HG02970 (cell line): ENCODE results near the gene PAX7.

Experiments
- ATAC-seq: cut with Tn5 transposase; IDR thresholded peaks from one replicate; pipeline ENCODE4 v1.9.1; 2021; ENCODE audit warnings: mild to moderate bottlenecking, moderate library complexity, moderate number of reproducible peaks; ENCODE audit not compliant: unreplicated experiment, low FRiP score

PAX7 gene

DNA sequence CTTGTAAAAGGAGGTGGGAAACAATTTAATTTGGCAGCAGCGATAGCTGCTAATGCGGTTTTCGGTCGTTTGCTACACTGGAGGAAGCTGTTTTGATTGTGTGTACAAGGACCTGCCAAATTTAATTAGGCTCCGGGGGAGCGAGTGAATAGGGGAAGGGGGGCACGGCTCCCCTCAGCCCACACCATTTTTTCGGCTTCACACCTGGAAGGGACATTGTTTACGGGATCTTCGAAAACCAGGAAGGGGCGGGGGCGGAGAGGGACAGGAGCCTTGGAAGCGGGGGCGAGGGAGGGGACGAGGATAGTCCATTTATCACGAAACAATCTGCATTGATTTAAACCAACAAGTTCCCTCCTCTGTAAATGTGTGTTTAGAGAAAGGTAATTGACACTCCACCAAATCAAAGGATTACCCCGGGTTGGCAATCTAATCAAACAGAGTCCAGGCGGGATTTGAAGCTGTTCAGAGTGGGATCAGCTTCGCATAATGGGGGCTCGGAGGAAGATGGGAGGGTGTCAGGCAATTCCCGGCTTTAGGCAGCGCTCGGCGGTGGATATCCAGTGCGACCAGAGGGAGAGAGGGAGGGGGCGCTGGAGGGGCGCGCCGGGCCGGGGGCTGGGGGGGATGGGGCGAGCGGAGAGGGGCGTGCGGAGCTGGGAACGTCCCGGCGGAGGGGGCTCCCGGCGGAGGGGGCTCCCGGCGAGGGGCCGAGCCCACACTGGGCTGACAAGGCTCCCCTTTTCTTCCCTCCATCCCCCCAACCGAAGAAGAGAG lies 9.8 kb downstream of the PAX7 start:
- no peak for ATAC-seq

DNA sequence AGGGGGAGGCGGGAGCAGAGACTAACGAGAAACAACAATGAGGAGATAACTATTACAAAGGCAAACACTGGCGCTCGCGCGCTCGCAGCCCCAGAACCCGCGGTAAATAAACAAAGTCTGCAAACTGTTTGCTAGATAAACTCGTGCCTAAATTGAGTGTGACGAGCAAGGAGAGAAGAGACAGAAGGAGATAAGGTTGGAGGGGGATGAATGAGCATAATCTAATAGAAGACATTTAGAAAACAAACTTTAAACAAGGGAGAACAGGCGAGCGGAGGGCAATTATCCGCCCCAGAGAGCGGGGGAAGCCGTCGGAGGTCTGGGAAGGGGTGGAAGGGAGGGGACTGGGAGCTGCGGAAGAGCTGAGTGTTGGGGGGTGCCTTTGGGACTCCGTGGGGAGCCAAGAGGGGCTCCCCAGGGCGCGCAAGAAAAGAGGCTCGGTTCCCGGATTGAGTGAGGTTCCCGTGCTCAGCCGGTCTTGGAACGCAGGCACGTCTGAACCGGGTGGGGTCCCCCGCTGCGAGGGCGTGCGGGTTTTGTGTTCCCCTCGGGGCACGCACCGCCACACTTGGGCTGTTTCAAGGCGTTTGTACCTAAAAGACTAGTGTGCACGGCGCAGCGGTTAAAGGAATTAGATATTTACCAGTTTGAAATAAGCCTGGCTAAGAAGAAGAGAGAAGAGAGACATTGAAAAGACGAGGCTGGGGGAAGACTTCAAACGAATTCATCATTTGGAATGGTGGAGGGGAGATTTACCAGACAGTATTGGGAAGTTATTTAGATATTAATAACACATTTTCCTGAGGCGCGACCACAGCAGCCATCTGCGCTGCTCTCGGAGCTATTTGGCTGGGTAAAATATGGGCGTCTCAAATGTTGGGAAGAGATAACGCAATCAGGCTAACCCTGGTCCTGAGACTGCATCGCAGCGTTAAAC lies 10.6 kb downstream of the PAX7 start:
- ATAC-seq, result no peak

DNA sequence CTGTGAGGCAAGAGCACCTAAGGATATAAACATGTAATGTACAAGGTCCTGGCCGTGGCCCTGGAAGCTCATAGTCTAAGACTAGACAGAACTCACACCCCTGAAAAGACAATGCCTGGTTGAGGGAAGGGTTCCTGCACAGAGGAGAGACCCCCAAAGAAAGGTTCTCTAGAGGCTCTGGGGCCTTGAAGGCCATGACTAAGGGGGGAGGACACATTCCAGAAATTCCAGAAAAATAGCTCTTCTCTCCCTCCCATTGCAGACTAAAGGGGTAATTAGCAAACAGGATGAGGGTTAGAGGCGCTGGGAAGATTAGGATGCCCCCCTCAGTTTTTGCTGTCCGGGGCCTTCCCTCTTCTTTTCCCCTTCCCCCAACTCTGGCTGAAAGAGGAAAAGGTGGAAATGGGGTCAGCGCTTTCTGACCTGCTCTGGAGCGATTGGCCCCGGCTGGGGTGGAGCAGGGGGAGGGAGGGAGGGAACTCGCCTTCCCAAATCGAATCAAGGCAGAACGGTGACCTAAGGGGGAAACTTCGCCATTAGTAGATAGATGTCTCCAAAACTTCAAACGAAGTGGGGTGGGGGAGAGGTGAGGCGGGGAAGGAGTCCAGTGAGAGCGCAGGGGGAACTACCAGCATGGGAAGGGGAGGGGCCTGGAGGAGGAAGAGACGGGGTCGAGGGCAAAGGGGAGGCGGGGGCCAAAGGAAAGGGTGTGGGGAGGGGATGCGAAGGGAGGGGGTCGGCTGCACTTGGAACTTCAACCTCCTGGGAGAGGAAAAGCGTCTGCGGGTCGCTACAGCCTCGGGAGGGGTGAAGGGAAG lies 11.8 kb downstream of the PAX7 start:
- ATAC-seq, result no peak

DNA sequence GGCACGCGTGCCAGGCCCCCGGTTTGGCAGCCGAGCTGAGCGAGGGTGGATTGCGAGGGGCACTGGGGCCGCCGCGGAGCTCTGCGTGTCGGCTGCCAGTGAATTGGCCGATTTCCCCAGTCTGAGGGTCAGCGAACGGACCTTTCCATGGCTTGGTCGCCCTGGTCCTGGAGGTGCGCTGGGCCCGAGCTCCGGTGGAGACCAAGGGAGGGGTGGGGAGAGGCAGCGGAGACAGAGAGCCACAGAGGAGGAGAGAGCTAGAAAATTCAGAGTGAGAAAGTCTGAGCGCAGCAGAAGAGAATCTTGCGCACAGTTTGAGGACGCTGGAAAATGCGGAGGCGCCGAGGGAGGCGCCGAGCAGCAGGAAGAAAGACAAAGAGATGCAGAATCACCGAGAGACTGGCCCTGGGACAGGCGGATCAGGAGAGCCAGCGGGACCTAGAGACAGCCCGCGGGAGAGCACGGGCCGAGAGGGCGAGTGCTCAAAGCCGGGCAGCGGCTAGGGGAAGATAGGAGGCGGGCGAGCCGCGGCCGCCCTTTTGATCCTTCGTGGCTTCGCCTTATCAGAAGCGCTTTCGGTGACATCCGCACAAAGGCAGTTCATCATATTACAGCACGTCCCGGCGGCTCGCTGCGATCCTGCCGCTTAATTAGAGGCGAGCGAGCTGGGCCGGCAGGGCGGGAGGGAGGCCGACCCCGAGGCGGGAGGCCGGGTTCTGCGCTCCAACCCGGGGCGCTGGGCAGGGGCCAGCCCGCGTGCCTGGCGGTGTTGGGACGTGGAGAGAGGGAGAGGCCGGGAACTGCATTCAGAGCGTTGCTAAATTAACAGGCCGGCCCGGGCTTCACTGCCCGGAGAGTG lies 12.7 kb downstream of the PAX7 start:
- ATAC-seq, result no peak

DNA sequence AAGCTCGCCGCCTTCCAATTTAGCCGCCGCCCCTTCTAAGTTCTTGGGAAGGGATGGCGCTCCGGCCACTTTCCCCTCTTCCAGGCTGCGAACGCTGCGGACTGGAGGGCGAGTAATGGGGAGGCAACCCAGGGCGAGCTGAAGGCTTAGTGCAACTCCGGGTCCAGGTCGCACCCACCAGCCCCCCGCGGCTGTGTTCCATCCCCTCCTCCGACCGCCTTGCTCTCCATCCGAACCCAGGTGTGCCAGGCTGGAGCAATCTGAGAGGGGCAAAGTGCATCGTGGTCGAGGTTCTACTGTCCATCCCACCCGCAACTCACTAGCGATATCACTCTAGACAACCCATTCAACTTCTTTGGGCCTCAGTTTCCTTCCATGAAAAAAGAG lies 13.4 kb downstream of the PAX7 start:
- no peak for ATAC-seq

DNA sequence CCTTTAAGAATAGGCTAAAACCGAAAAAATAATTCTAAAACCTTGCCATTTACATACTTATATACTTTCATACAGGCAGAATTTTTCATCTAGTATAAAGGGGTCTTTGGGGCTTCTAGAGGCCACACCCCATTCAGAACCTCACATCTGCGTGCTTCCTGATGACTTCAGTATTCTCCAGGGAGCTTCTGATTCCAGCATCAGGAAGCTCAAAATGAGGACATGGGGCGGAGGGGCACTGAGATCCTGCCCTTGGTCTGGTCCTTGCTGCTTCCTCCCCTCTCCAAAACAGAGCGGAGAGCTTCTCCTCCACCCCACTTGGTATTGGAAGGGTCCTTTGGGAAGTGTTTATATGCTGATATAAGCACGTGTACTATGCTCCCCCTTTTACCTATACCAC lies 13.8 kb downstream of the PAX7 start:
- ATAC-seq, result no peak

DNA sequence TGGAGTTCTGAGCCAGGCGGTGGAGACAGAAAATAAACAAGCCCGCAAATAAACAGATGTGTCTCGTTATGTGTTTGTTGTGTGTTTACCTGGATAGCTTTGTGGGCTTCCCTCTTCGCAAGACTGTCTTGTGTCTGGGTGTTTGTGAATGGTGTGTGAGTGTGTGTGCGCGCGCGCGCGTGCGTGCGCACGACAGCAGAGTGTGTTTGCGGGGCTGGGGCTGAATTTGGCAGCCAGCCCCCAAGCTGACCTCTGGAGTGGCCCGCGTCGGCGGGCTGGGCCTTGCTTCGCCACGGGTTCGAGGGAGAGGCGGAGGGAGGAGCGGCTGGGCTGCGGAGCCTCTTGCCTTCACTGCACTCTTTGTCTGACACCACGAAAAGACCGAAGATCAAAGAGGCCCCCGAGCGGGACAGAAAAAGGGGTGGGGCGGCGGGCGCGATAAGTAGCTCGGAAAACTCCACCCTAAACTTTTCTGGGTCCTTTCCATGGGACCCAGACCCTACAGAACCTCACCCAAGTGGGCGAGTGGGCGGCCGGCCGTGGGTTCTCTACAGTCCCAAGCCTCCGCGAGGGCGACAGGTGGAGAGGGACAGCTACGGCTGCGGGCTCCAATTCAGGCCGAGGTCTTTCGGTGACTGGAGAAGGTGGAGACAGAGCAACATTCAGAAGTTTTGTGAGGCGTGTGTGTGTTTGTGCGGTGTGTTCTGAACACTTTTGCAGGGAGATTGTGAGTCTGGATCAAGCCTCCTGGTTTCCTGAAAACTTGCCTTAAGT lies 14.5 kb downstream of the PAX7 start:
- no peak for ATAC-seq

DNA sequence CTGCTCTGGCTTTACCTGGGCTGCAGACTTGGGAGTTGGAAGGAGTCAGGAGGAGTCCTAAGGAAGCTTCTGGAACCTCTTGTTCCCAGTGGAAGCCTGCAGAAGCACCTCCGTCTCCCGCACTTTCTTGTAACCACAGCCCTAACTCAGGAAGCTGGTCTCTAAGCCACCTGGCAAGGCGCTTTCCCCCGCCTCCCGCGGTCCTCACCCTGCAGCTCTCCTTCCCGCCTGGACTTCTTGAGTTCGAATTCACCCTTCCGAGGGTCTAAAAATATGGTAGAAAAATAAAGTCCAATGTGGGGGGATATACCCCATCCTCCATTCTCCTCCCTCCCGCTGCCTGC lies 15.1 kb downstream of the PAX7 start:
- ATAC-seq, result no peak

DNA sequence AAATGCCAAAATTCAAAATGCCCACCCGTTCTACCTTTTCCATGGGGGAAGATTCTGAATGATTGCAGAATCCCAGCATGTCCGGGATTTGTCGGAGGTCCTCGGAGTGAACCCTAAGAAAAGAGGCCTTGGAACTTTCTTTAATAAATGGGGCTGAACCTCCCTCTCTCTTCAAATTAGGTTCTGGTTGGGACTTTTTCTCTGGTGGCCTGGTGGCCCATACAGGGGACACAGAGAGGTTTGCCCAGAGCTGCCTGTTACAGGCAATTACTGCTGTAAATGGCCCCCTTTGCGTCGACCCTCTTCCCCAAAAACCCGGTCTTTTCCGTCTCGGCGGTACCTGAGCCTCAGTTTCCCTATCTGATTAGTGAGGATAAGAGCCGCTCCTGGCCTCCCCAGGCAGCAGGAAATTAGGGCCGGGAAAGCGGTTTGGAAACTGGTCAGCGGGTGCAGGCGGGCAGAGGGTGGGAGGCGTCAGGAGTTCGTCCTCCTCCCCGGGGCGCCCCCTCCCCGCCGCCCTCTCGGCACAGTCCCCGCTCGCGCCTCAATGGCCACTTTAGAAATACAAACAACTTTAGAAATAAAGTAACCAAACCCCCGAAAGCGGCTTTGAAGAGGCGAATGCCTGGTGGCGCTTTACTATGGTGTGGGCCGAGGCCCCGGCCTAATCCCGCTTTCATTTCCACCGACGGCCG lies 15.6 kb downstream of the PAX7 start:
- no peak for ATAC-seq

DNA sequence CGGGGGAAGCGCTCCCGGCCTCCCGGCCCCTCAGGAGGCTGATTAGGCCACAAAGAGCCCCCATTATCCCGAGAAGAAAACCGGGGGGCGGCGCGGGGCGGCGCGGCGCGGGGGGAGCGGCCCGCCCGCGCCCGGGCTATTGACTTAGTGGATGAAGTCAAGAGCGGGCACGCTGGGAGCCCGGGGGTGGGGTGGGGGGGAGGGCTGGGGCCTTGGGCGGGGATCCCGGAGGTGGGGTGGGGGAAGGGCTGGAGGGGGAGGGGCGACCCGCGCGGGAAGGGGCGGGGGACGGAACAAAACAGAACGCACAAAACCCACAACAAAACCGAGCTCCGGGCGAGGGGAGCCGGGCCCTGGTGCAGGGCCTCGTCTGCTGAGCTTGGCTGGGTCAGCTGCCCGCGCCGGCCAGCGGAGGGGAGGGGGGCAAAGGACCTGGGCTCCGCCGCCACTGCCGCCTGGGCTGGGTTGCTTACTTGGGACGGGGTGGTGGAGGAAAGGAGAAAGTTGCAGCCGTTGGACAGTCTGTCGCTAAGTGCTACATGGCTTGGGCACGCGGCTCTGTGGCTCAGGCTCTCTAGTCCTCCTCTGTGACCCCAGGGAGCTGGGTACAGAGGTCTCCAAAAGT lies 16.3 kb downstream of the PAX7 start:
- no peak for ATAC-seq

DNA sequence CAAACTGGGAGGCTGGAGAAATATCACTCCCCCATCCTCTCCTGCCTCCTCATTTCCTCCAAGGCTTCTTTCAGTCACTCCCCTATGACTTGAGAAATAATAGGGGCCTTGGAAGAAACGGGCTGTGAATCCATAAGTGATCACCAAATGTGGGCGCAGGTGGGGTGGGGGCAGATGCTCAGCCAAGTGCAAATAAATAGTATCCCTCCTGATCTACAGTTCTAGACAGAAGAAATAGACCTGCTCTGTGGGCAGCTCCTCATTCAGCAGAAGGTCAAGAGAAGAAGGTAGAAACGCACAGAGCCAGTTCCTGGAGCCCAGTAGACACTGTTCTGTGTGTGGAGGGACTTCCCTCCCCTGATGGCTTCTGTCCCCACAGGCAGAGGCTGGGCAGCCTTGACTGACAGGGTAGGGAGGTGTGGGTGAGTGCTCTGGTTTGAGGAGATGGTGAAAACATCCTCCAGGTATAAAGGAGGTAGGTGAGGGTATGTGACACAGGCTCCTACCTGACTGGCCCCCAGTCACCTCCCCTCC lies 17.1 kb downstream of the PAX7 start:
- no peak for ATAC-seq

DNA sequence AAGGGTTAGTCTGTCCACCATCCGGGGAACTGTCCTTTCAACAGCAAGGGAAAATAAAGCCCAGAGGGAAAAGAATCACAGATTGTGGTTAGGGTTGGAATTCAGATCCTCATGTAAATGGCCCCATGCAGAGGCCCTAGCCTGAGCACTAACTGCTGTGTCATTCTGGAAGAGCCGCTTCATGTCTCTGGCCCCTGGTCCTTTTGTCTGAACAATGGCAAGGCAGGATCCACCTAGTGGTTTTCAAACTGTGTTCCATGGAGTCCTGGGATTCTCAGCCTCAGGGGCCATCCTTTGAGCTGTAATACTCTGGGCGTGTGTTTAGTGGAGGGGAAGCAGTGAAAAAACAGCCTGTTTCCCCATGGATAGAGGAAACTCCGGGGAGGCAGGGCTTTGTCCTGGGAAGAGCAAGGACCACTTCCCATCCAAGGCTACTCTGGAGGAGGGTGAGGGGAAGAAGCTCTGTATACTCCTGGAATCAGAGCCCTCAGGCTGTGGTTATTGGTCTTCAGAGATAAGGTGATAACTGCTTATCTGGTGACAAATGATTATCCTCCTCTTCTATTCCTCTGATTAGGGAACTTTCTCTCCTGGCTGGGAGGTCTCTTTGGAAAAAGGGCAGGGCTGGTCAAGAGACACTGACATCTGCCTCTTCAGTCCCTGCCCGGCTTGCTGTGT lies 19.2 kb downstream of the PAX7 start:
- no peak for ATAC-seq

DNA sequence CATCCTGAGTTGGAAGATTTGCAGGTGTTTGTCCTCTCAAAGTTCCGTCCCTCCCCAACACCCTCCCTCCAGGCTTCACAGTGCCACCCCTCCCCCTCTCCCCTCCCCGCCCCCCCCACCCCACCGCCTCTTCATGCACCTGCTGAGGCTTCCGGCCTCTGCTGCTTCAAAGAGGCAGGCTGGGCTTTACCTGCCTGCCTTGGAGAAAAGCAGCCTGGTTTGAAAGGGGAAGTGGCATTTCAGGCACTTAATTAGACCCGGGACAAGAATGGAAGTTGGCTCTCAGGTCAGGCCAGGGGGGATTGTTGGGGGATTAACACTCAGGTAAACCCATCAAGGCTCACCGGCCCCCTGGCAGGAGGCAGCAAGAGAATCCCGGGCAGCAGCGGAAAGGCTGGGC lies 21.1 kb downstream of the PAX7 start:
- no peak for ATAC-seq

DNA sequence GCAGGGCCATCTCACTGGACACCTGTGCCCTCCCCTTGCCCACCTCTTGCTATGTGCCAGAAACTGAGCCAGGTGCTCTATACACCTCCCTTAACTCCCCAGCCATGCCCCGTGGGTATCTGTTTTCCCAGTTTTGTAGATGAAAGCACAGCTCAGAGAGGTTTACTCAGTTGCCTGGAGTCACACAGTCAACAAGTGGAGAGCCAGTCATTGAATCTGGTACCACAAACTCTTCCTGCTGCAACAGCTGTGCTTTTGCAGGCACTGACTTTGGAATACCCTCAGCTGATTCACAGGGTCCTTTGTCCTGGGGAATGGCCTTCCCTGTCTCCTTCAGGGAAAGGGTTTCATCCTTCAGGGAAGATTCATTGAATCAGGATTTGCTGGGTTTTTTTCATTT lies 22.1 kb downstream of the PAX7 start:
- ATAC-seq, result no peak

DNA sequence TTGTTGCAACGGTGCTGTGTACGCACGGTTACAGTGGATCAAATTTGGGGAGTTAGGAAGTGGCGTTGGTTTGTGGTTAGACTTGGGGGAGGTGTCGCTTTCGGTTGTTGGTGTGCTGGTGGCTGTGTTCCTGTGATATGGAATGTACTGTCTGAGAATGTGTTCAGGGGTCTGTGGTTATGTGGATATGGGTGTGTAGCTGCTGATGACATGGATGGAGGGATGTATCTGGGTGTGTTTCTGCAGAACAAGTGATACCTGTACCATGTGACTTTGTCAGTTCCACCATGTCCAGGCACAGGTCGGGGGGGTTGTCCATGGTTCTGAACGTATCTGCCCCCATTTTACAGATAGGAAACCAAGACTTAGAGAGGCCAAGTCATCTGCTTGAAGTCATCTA lies 22.7 kb downstream of the PAX7 start:
- ATAC-seq, result no peak

DNA sequence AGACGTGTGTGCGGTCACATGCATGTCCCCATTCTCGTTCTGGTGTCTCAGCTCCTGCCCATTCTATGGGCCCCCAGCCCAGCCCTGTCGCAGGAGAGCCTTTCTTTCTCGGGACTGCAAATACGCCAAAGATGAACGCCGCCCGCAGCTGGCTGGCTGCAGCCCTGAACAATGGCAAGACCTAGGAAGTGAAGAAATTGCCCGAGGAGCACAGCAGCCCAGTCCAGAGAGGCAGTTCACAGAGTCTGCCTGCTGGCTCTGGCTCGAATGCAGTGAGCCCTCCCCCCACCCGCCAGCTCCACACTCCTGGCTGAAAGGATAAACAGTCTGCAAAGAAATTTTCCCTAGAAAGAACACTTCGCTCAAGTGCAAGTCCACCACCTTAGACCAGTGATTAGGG lies 23.3 kb downstream of the PAX7 start:
- no peak for ATAC-seq

DNA sequence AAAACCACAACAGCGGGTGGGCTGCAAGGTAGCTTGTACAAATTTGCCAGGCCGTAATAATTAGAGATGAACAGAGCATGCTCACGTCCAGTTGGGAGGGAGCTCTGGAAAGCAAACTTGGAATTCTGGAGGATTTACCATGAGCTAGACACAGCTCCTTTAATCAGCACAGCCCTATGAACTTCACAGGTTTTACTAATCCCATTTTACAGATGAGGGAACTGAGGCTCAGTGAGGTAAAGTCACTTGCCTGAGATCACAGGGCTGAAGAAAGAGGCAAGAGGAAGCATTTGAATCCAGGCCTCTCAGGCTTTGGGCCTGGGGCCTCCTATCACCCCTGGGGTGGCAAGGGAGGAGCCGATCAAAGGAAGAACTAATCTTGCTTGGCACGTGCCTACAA lies 24.0 kb downstream of the PAX7 start:
- ATAC-seq, result no peak
